Vagina (tissue), 2 donors: Measurements from ENCODE around the gene SLC43A1.

Experiments used
- CTCF ChIP-seq, 3 experiments: fragments of 450-650 bp in 2 of 3; fragments of 200-600 bp in 1 of 3; sonication (generic) in 1 of 3; IDR thresholded peaks; one replicate each; pipeline ENCODE4 v1.5.1; 2017 to 2019; ENCODE audit warnings: antibody characterized with exemption in 3 of 3, mild to moderate bottlenecking in 2 of 3, moderate library complexity in 2 of 3
- POLR2A ChIP-seq, 2 donors: fragments of 450-650 bp; IDR thresholded peaks; one replicate each; pipeline ENCODE4 v1.6.1; 2017; ENCODE audit warnings: antibody characterized with exemption in 2 of 2, mild to moderate bottlenecking in 2 of 2, moderate library complexity in 2 of 2
- POLR2AphosphoS5 ChIP-seq, 2 donors: sonication (generic); formaldehyde crosslinking; IDR thresholded peaks; one replicate each; pipeline ENCODE4 v1.9.0; 2017; ENCODE audit warnings: antibody characterized with exemption in 2 of 2, mild to moderate bottlenecking in 2 of 2, low read depth in 1 of 2; ENCODE audit not compliant: insufficient read depth in 1 of 2

- TF ChIP-seq CTCF (IDR thresholded peaks at IDR 0.05) (no peak), POLR2A (IDR thresholded peaks at IDR 0.05) (no peak), POLR2AphosphoS5 (IDR thresholded peaks at IDR 0.05; ENCODE audit: insufficient read depth in 1 of 2, low read depth in 1 of 2) (no peak)
Measured at GRCh38 chr11:57560146-57560545, 44.6 kb upstream of the SLC43A1 start.
